H1 (cell line): ENCODE measurements around the gene TEX22. TPM values are rescaled to one million over a fixed set of nuclear protein-coding genes. Genes with fewer than 3 reads are reported as not detected.

Source experiments
- CTCF ChIA-PET: fragments of 300-600 bp; sonication (Branson Sonifier 250); formaldehyde crosslinking; loops from one replicate; lab custom pipeline; 2021; ENCODE audit not compliant: partially characterized antibody; lab: Charles Lee
- POLR2A ChIA-PET: fragments of 300-600 bp; sonication (Branson Sonifier 250); formaldehyde crosslinking; loops from one replicate; lab custom pipeline; 2021; ENCODE audit warnings: inconsistent platforms; ENCODE audit not compliant: partially characterized antibody; lab: Charles Lee
- DNase-seq, 2 experiments: peaks; one replicate each; pipeline versions ENCODE4 v3.0.0 to v3.0.0-alpha.2; 2010 to 2022; ENCODE audit warnings: low spot score in 2 of 2, low read depth in 1 of 2, mixed read lengths in 1 of 2
- FAIRE-seq: peaks from 2 replicates; lab custom pipeline; 2011; peaks lifted over from hg19 to GRCh38; lab: Jason Lieb, UNC
- H2AFZ ChIP-seq: 2 replicates; pipeline ENCODE4 v1.8.1; 2012; ENCODE audit warnings: low read length, inconsistent platforms
- H2AK5ac ChIP-seq: 2 replicates; pipeline ENCODE4 v1.6.1; 2013; ENCODE audit warnings: low read depth, low read length
- H2BK120ac ChIP-seq: replicated peaks from 2 replicates; pipeline ENCODE3; 2013; ENCODE audit warnings: low read depth, low read length, inconsistent platforms
- H2BK12ac ChIP-seq: 2 replicates; pipeline ENCODE4 v1.6.1; 2013; ENCODE audit warnings: low read depth, low read length
- H2BK15ac ChIP-seq: 2 replicates; pipeline ENCODE4 v1.6.1; 2013; ENCODE audit warnings: low read length
- H2BK20ac ChIP-seq: 2 replicates; pipeline ENCODE4 v1.6.1; 2013; ENCODE audit warnings: low read length
- H2BK5ac ChIP-seq: 2 replicates; pipeline ENCODE4 v1.6.1; 2013; ENCODE audit warnings: low read depth, low read length
- H3K14ac ChIP-seq: 2 replicates; pipeline ENCODE4 v1.6.1; 2013; ENCODE audit warnings: inconsistent platforms; ENCODE audit not compliant: insufficient read length
- H3K18ac ChIP-seq: 2 replicates; pipeline ENCODE4 v1.6.1; 2013; ENCODE audit warnings: low read length; ENCODE audit errors: extremely low read depth
- H3K23ac ChIP-seq: 2 replicates; pipeline ENCODE4 v1.6.1; 2013; ENCODE audit warnings: inconsistent platforms; ENCODE audit not compliant: insufficient read length
- H3K23me2 ChIP-seq: 2 replicates; pipeline ENCODE4 v1.6.1; 2013; ENCODE audit warnings: low read depth, low read length
- H3K27ac ChIP-seq: 2 replicates; pipeline ENCODE4 v1.6.1; 2011; ENCODE audit warnings: low read depth, low read length, inconsistent platforms
- H3K27me3 ChIP-seq, 4 experiments: replicated peaks in 1 of 4; 1 replicate in 1 of 4; 2 replicates in 3 of 4; pipeline versions ENCODE4 v1.6.1 to v1.8.1; 2011 to 2013; ENCODE audit warnings: low read length in 3 of 4, mild to moderate bottlenecking in 3 of 4, inconsistent platforms in 2 of 4, mixed read lengths in 2 of 4, moderate library complexity in 1 of 4; ENCODE audit not compliant: control insufficient read depth in 3 of 4, insufficient read depth in 3 of 4; ENCODE audit errors: extremely low read depth in 1 of 4
- H3K36me3 ChIP-seq, 4 experiments: 2 replicates each; pipeline versions ENCODE4 v1.6.1 to v1.8.1; 2011 to 2013; ENCODE audit warnings: mild to moderate bottlenecking in 4 of 4, low read length in 3 of 4, moderate library complexity in 2 of 4, control low read depth in 1 of 4, inconsistent platforms in 1 of 4; ENCODE audit not compliant: insufficient read depth in 4 of 4, control insufficient read depth in 2 of 4
- H3K4ac ChIP-seq: replicated peaks from 2 replicates; pipeline ENCODE3; 2013; ENCODE audit warnings: low read length, low read depth, mixed read lengths, inconsistent platforms; ENCODE audit not compliant: insufficient read length
- H3K4me1 ChIP-seq, 4 experiments: replicated peaks in 1 of 4; 1 replicate in 1 of 4; 2 replicates in 3 of 4; pipeline versions ENCODE4 v1.6.1 to v1.8.1; 2011 to 2013; ENCODE audit warnings: low read length in 3 of 4, inconsistent platforms in 2 of 4, mixed read lengths in 1 of 4; ENCODE audit not compliant: insufficient read depth in 4 of 4, control insufficient read depth in 3 of 4
- H3K4me2 ChIP-seq, 2 experiments: 2 replicates each; pipeline versions ENCODE4 v1.6.1 to v1.8.1; 2011 to 2013; ENCODE audit warnings: low read depth in 2 of 2, low read length in 2 of 2, control low read depth in 1 of 2, inconsistent platforms in 1 of 2, mild to moderate bottlenecking in 1 of 2; ENCODE audit not compliant: insufficient read depth in 1 of 2
- H3K4me3 ChIP-seq, 4 experiments: fragments of 200-600, 300-600 bp in 1 of 4; sonication (generic), shearing (Covaris generic), sonication (Bioruptor Twin) in 1 of 4; 2 replicates each; pipeline versions ENCODE4 v1.5.1 to v1.8.1; 2011 to 2016; ENCODE audit warnings: low read length in 4 of 4, low read depth in 3 of 4, control low read depth in 2 of 4, inconsistent platforms in 2 of 4, mild to moderate bottlenecking in 2 of 4, mixed read lengths in 1 of 4, moderate library complexity in 1 of 4; ENCODE audit not compliant: insufficient read depth in 2 of 4; ENCODE audit errors: extremely low read depth in 1 of 4
- H3K56ac ChIP-seq: replicated peaks from 2 replicates; pipeline ENCODE3; 2013; ENCODE audit warnings: low read depth, mild to moderate bottlenecking, mixed read lengths, low read length, inconsistent platforms; ENCODE audit not compliant: insufficient read length
- H3K79me1 ChIP-seq: 2 replicates; pipeline ENCODE4 v1.6.1; 2013; ENCODE audit warnings: low read depth, low read length, control low read depth
- H3K79me2 ChIP-seq, 2 experiments: 2 replicates each; pipeline versions ENCODE4 v1.6.1 to v1.8.1; 2012 to 2013; ENCODE audit warnings: low read length in 2 of 2, mild to moderate bottlenecking in 2 of 2, inconsistent platforms in 1 of 2; ENCODE audit not compliant: insufficient read depth in 2 of 2, control insufficient read depth in 1 of 2
- H3K9ac ChIP-seq, 4 experiments: replicated peaks in 1 of 4; 1 replicate in 1 of 4; 2 replicates in 3 of 4; pipeline versions ENCODE4 v1.6.1 to v1.8.1; 2011 to 2013; ENCODE audit warnings: low read depth in 3 of 4, low read length in 3 of 4, control low read depth in 2 of 4, mild to moderate bottlenecking in 2 of 4, moderate library complexity in 2 of 4, inconsistent platforms in 1 of 4; ENCODE audit errors: extremely low read depth in 1 of 4
- H3K9me3 ChIP-seq, 2 experiments: 2 replicates each; pipeline versions ENCODE4 v1.6.1 to v1.8.1; 2012 to 2013; ENCODE audit warnings: mild to moderate bottlenecking in 2 of 2, moderate library complexity in 2 of 2, control low read depth in 1 of 2, inconsistent platforms in 1 of 2, low read depth in 1 of 2, low read length in 1 of 2, mixed read lengths in 1 of 2; ENCODE audit not compliant: insufficient read depth in 2 of 2
- H4K20me1 ChIP-seq, 2 experiments: replicated peaks in 1 of 2; 2 replicates each; pipeline versions ENCODE3 to v1.8.1; 2011 to 2013; ENCODE audit warnings: inconsistent platforms in 2 of 2, low read length in 2 of 2, mild to moderate bottlenecking in 1 of 2; ENCODE audit not compliant: insufficient read depth in 2 of 2, control insufficient read depth in 1 of 2
- H4K5ac ChIP-seq: 2 replicates; pipeline ENCODE4 v1.6.1; 2013; ENCODE audit warnings: low read length, low read depth, mixed read lengths, inconsistent platforms; ENCODE audit not compliant: insufficient read length
- H4K8ac ChIP-seq: 2 replicates; pipeline ENCODE4 v1.8.0; 2013; ENCODE audit warnings: mild to moderate bottlenecking, moderate library complexity, low read length, inconsistent platforms; ENCODE audit not compliant: insufficient read depth; ENCODE audit errors: extremely low read depth
- H4K91ac ChIP-seq: replicated peaks from 2 replicates; pipeline ENCODE3; 2013; ENCODE audit warnings: low read length, mixed read lengths, inconsistent platforms; ENCODE audit not compliant: insufficient read length
- EZH2 ChIP-seq: fragments of 200-600 bp; sonication (generic); IDR thresholded peaks from 2 replicates; pipeline ENCODE4 v1.7.1; 2012; ENCODE audit warnings: low read depth, mild to moderate bottlenecking, moderate library complexity, low read length, inconsistent platforms; ENCODE audit not compliant: severe bottlenecking
- RNF2 ChIP-seq: fragments of 200-900, 300-1000 bp; sonication (generic); IDR thresholded peaks from 2 replicates; pipeline ENCODE4 v1.7.1; 2016; ENCODE audit warnings: borderline replicate concordance, low read depth, mild to moderate bottlenecking, antibody characterized with exemption, low read length; ENCODE audit not compliant: poor library complexity, severe bottlenecking; ENCODE audit errors: missing control alignments
- SIN3A ChIP-seq, 2 experiments: IDR thresholded peaks in 1 of 2; conservative IDR thresholded peaks in 1 of 2; 2 replicates each; pipeline ENCODE4 v1.6.1; 2011 to 2012; ENCODE audit warnings: low read length in 2 of 2, improper control_type of control experiment in 1 of 2, low read depth in 1 of 2, mild to moderate bottlenecking in 1 of 2
- SIRT6 ChIP-seq: IDR thresholded peaks from one replicate; pipeline ENCODE4 v1.7.1; 2012; ENCODE audit warnings: low read length, inconsistent platforms
- SUZ12 ChIP-seq: fragments of 200-600 bp; sonication (generic); IDR thresholded peaks from 2 replicates; pipeline ENCODE4 v1.6.1; 2012; ENCODE audit warnings: mild to moderate bottlenecking, inconsistent platforms, low read length, moderate library complexity, mixed read lengths
- WGBS, 2 experiments: shearing (Covaris generic) in 1 of 2; methylation state at CpG; one replicate each; pipeline versions ENCODE4 v1.1.6 to v1.1.7; 2013 to 2015; ENCODE audit warnings: low lambda C conversion rate in 2 of 2, mixed read lengths in 2 of 2, inconsistent platforms in 1 of 2, low coverage in 1 of 2, missing lambda C conversion rate in 1 of 2; ENCODE audit not compliant: insufficient replicate concordance in 2 of 2, insufficient coverage in 1 of 2, insufficient read length in 1 of 2; ENCODE audit errors: extremely low coverage in 1 of 2, missing lambda C conversion rate in 1 of 2; 5-methylcytosine and 5-hydroxymethylcytosine counted together
- polyA plus RNA-seq, 7 experiments: library from polyadenylated mRNA; depleted of rRNA in 3 of 7; stranded (reverse) in 5 of 7; unstranded in 2 of 7; fragments of >200 nt in 5 of 7; fragments of 200-250 nt in 2 of 7; gene quantifications; 1 replicate in 5 of 7; 2 replicates in 1 of 7; 4 replicates in 1 of 7; pipeline versions ENCODE4 v1.2.1 to v1.2.3, GENCODE V29; 2011 to 2013; ENCODE audit warnings: missing spikeins in 2 of 7, mixed read lengths in 2 of 7
- total RNA-seq: library from RNA; stranded (reverse); fragmentation: NEBNext Ultra II Directional; extraction: Animal tissue kit (Norgen Biotek cat#: 25700); gene quantifications from 2 replicates; pipeline ENCODE4 v1.2.1, GENCODE V29; 2021
- TF ChIP-seq, protein P1 (sequence below): IDR thresholded peaks from 2 replicates; pipeline ENCODE4 v1.6.1; 2012; ENCODE audit warnings: low read length, inconsistent platforms
- TF ChIP-seq, protein P2 (sequence below), 3 experiments: IDR thresholded peaks; 1 replicate in 2 of 3; 2 replicates in 1 of 3; pipeline versions ENCODE4 v1.5.1 to v1.6.1; 2011; ENCODE audit warnings: low read length in 3 of 3, mild to moderate bottlenecking in 3 of 3, inconsistent platforms in 2 of 3, low read depth in 1 of 3, moderate library complexity in 1 of 3; ENCODE audit not compliant: insufficient read depth in 1 of 3; ENCODE audit errors: control extremely low read depth in 1 of 3

Gene TEX22
- total and polyA plus RNA-seq, 2 of the 8 experiments (the other 6 are each of a cell fraction or from before 2014, with no cell fraction given), result 0.24 to 0.39 TPM

DNA sequence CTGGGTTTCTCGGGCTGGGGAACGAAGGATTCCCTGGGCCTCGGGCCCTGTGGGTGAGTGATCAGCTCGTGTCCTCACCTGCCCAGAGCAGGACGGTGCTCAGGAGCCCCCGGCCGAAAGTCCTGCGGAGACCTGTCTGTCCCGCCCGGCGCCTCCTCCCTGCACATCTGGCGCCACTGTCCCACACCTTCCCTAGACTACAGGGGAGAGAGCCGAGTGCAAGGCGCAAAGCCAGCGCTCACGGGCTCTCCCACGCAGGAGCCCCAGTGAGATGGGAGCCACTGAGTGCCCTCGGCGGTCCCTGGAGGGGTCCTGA lies 13.1 kb upstream of the TEX22 start:
- no peak overlapping the region for H3K27ac ChIP-seq
- H3K79me1 ChIP-seq, result no peaks in the 10 kb centered on the region
- WGBS, 2 experiments, result 91% methylated on average over 19 of the region's 19 CpGs; no CpG with 5 or more reads in 1 of the 2 experiments
- no peak overlapping the region for H2BK15ac ChIP-seq
- H3K56ac ChIP-seq, result no peak overlapping the region
- H2AK5ac ChIP-seq, result no peak overlapping the region
- no peak overlapping the region for H4K8ac ChIP-seq
- no peaks in the 10 kb centered on the region for H3K9me3 ChIP-seq
- no peaks in the 10 kb centered on the region for H3K23me2 ChIP-seq
- H3K4me2 ChIP-seq, result no peak overlapping the region
- no peak overlapping the region for H3K18ac ChIP-seq
- peaks cover 0 to 11% of the 10 kb centered on the region in 2 experiments for H4K20me1 ChIP-seq
- H2BK5ac ChIP-seq, result no peak overlapping the region
- no peak overlapping the region for H3K14ac ChIP-seq
- ChIA-PET CTCF (interaction anchor here (1.2 to 1.5 kb wide), 5 partner anchors 9 to 180 kb away, joined by 3 to 4 read pairs (median 3); no protein-coding TSS in a partner anchor), POLR2A (interaction anchor here (0.9 kb wide), 1 partner anchor 10 kb away, joined by 5 read pairs; no protein-coding TSS in a partner anchor)
- H3K36me3 ChIP-seq, result peaks cover 3 to 30% (median 10%) of the 10 kb centered on the region in 4 experiments; a peak in 5 of 8 replicates
- H3K23ac ChIP-seq, result no peak overlapping the region
- no peak overlapping the region for H3K9ac ChIP-seq
- H2AFZ ChIP-seq, result no peak overlapping the region
- no peak overlapping the region for H2BK12ac ChIP-seq
- H3K4ac ChIP-seq, result no peak overlapping the region
- H4K91ac ChIP-seq, result no peak overlapping the region
- H3K79me2 ChIP-seq, result no peaks in the 10 kb centered on the region
- H3K4me3 ChIP-seq, result no peak overlapping the region
- no peak overlapping the region for H2BK20ac ChIP-seq
- no peak overlapping the region for H2BK120ac ChIP-seq
- DNase-seq, result no peak
- H3K4me1 ChIP-seq, result no peaks in the 10 kb centered on the region
- H4K5ac ChIP-seq, result no peak overlapping the region
- TF ChIP-seq EZH2 (no peak), SIRT6 (no peak), SIN3A (conservative IDR thresholded peaks at IDR 0.05 in 1 of 2, IDR thresholded peaks at IDR 0.05 in 1 of 2; ENCODE audit: low read depth in 1 of 2, low read length in 2 of 2) (no peak), SUZ12 (no peak), RNF2 (no peak)
- TF ChIP-seq, protein P1, sequence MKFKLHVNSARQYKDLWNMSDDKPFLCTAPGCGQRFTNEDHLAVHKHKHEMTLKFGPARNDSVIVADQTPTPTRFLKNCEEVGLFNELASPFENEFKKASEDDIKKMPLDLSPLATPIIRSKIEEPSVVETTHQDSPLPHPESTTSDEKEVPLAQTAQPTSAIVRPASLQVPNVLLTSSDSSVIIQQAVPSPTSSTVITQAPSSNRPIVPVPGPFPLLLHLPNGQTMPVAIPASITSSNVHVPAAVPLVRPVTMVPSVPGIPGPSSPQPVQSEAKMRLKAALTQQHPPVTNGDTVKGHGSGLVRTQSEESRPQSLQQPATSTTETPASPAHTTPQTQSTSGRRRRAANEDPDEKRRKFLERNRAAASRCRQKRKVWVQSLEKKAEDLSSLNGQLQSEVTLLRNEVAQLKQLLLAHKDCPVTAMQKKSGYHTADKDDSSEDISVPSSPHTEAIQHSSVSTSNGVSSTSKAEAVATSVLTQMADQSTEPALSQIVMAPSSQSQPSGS, result no peak
- TF ChIP-seq, protein P2, sequence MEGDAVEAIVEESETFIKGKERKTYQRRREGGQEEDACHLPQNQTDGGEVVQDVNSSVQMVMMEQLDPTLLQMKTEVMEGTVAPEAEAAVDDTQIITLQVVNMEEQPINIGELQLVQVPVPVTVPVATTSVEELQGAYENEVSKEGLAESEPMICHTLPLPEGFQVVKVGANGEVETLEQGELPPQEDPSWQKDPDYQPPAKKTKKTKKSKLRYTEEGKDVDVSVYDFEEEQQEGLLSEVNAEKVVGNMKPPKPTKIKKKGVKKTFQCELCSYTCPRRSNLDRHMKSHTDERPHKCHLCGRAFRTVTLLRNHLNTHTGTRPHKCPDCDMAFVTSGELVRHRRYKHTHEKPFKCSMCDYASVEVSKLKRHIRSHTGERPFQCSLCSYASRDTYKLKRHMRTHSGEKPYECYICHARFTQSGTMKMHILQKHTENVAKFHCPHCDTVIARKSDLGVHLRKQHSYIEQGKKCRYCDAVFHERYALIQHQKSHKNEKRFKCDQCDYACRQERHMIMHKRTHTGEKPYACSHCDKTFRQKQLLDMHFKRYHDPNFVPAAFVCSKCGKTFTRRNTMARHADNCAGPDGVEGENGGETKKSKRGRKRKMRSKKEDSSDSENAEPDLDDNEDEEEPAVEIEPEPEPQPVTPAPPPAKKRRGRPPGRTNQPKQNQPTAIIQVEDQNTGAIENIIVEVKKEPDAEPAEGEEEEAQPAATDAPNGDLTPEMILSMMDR (IDR thresholded peaks at IDR 0.05; ENCODE audit: control extremely low read depth in 1 of 3, insufficient read depth in 1 of 3, low read depth in 1 of 3, low read length in 3 of 3), result no peak
- no peak for FAIRE-seq
- no peaks in the 10 kb centered on the region for H3K27me3 ChIP-seq
